ENCODE results near the gene SMAD1. TPM values are rescaled to one million over a fixed set of nuclear protein-coding genes. Genes with fewer than 3 reads are reported as not detected.

Gene SMAD1
- total RNA-seq, 1 donor, result 30.4 TPM

DNA sequence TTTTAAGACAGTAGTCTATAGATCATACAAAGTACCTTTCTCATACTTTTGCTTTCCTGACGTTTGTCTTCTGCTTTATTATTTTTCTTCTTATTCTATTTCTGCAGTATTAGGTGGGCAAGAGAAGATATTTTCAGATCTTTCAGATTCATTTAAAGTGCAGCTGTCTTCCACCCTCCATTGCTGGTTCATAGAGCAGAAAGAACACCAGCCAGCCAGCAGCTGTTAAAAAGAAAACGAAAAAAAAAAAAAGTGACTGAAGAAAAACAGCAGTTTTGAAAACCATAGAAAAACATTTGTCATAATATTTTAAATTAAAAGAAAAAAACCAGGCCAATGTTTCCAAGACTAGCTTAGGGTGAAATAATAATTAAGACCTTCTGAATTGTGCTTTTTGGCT, 42.9 kb downstream of the SMAD1 start:
- Histone ChIP-seq H3K79me2 (ENCODE audit: insufficient read depth, low read length) (no peaks in the 10 kb centered on the region), H3K4me1 (ENCODE audit: insufficient read depth, low read length) (no peaks in the 10 kb centered on the region), H3K36me3 (ENCODE audit: insufficient read depth, low read length) (no peaks in the 10 kb centered on the region), H4K20me1 (ENCODE audit: insufficient read depth, low read length) (peaks cover 13% of the 10 kb centered on the region), H3K27me3 (ENCODE audit: insufficient read depth, low read length) (no peaks in the 10 kb centered on the region), H3K9me3 (ENCODE audit: low read depth, low read length) (no peaks in the 10 kb centered on the region), H3K4me3 (ENCODE audit: insufficient read depth, low read length) (no peak overlapping the region), H3K27ac (ENCODE audit: low read depth, low read length) (no peak overlapping the region), H2AFZ (ENCODE audit: low read length) (no peak overlapping the region), H3K4me2 (ENCODE audit: insufficient read depth, low read length) (no peak overlapping the region)
- TF ChIP-seq, protein P1, sequence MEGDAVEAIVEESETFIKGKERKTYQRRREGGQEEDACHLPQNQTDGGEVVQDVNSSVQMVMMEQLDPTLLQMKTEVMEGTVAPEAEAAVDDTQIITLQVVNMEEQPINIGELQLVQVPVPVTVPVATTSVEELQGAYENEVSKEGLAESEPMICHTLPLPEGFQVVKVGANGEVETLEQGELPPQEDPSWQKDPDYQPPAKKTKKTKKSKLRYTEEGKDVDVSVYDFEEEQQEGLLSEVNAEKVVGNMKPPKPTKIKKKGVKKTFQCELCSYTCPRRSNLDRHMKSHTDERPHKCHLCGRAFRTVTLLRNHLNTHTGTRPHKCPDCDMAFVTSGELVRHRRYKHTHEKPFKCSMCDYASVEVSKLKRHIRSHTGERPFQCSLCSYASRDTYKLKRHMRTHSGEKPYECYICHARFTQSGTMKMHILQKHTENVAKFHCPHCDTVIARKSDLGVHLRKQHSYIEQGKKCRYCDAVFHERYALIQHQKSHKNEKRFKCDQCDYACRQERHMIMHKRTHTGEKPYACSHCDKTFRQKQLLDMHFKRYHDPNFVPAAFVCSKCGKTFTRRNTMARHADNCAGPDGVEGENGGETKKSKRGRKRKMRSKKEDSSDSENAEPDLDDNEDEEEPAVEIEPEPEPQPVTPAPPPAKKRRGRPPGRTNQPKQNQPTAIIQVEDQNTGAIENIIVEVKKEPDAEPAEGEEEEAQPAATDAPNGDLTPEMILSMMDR (IDR thresholded peaks at IDR 0.05; ENCODE audit: extremely low read depth, low read depth, low read length), result no peak
- no peak for DNase-seq (ENCODE audit: insufficient read length, low spot score, missing footprints)

DNA sequence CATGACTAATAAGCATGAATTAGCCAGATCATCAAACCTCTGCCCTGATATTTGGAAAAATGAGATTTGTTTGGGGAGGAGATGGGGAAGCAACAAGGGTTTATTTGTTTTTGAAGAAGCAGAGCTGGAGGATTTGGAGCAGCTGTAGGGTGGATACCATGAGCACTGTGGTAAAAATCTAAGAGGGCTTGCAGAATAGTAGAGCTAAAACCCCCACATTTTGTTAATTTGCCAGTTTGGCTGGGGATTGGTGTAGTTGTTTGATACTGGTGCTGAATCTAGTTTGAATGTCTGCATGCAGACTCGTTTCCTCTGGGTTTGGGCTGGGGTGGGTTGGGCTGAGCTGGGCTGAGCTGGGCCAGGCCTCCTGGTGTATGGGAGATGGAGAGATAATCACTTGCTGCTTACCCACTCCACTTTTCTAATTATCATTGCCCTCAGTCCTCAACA, 43.7 kb downstream of the SMAD1 start:
- Histone ChIP-seq H3K4me2 (ENCODE audit: insufficient read depth, low read length) (peak overlapping the region; percentile 31), H3K27ac (ENCODE audit: low read depth, low read length) (no peak overlapping the region), H3K4me3 (ENCODE audit: insufficient read depth, low read length) (no peak overlapping the region), H3K79me2 (ENCODE audit: insufficient read depth, low read length) (no peaks in the 10 kb centered on the region), H3K27me3 (ENCODE audit: insufficient read depth, low read length) (no peaks in the 10 kb centered on the region), H3K9me3 (ENCODE audit: low read depth, low read length) (no peaks in the 10 kb centered on the region), H3K4me1 (ENCODE audit: insufficient read depth, low read length) (no peaks in the 10 kb centered on the region), H4K20me1 (ENCODE audit: insufficient read depth, low read length) (peaks cover 13% of the 10 kb centered on the region), H2AFZ (ENCODE audit: low read length) (no peak overlapping the region), H3K36me3 (ENCODE audit: insufficient read depth, low read length) (no peaks in the 10 kb centered on the region)
- DNase-seq (ENCODE audit: insufficient read length, low spot score, missing footprints), result peak; percentile 47
- TF ChIP-seq, protein P1 (IDR thresholded peaks at IDR 0.05; ENCODE audit: extremely low read depth, low read depth, low read length), result no peak

DNA sequence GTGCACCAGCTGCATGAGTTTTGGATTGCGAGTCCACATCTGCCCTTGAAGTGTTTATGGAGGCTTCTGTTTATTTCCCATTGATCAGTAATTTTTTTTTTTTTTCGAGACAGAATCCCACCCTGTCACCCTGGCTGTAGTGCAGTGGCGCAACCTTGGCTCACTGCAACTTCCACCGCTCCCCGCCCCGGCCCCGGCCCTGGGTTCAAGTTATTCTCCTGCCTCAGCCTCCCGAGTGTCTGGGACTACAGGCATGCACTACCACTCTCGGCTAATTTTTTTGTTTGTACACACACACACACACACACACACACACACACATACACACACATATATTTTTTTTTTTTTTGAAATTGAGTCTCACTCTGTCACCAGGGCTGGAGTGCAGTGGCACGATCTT, 46.1 kb downstream of the SMAD1 start:
- DNase-seq (ENCODE audit: insufficient read length, low spot score, missing footprints), result no peak
- no peaks in the 10 kb centered on the region for H3K4me1 ChIP-seq (ENCODE audit: insufficient read depth, low read length)
- no peak overlapping the region for H3K27ac ChIP-seq (ENCODE audit: low read depth, low read length)
- no peaks in the 10 kb centered on the region for H3K27me3 ChIP-seq (ENCODE audit: insufficient read depth, low read length)
- H3K79me2 ChIP-seq (ENCODE audit: insufficient read depth, low read length), result no peaks in the 10 kb centered on the region
- H3K4me2 ChIP-seq (ENCODE audit: insufficient read depth, low read length), result no peak overlapping the region
- TF ChIP-seq, protein P1 (IDR thresholded peaks at IDR 0.05; ENCODE audit: extremely low read depth, low read depth, low read length), result no peak
- no peaks in the 10 kb centered on the region for H3K9me3 ChIP-seq (ENCODE audit: low read depth, low read length)
- no peak overlapping the region for H2AFZ ChIP-seq (ENCODE audit: low read length)
- H3K36me3 ChIP-seq (ENCODE audit: insufficient read depth, low read length), result no peaks in the 10 kb centered on the region
- H3K4me3 ChIP-seq (ENCODE audit: insufficient read depth, low read length), result no peak overlapping the region
- peaks cover 13% of the 10 kb centered on the region for H4K20me1 ChIP-seq (ENCODE audit: insufficient read depth, low read length)

DNA sequence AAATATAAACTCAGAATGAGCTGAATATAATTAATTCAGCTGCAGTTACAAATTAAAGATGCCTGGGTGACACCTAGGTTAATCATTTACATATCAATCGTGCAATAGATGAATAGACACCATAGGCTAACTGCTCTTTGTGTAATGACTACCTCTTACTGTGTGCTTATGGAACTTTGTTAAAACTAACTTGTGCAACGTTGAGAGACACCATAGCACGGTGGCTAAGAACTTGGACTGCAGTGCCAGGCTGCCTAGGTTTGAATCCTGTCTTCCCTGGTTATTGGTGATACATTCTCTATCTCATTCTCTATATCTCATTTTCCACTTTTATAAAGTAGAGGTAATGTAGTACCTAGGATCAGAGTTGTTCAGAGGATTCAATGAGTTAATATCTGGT, 46.9 kb downstream of the SMAD1 start:
- DNase-seq (ENCODE audit: insufficient read length, low spot score, missing footprints), result no peak
- Histone ChIP-seq H3K4me2 (ENCODE audit: insufficient read depth, low read length) (no peak overlapping the region), H4K20me1 (ENCODE audit: insufficient read depth, low read length) (peaks cover 13% of the 10 kb centered on the region), H3K36me3 (ENCODE audit: insufficient read depth, low read length) (no peaks in the 10 kb centered on the region), H2AFZ (ENCODE audit: low read length) (no peak overlapping the region), H3K9me3 (ENCODE audit: low read depth, low read length) (no peaks in the 10 kb centered on the region), H3K27me3 (ENCODE audit: insufficient read depth, low read length) (no peaks in the 10 kb centered on the region), H3K27ac (ENCODE audit: low read depth, low read length) (no peak overlapping the region), H3K79me2 (ENCODE audit: insufficient read depth, low read length) (no peaks in the 10 kb centered on the region), H3K4me3 (ENCODE audit: insufficient read depth, low read length) (no peak overlapping the region), H3K4me1 (ENCODE audit: insufficient read depth, low read length) (no peaks in the 10 kb centered on the region)
- TF ChIP-seq, protein P1 (IDR thresholded peaks at IDR 0.05; ENCODE audit: extremely low read depth, low read depth, low read length), result no peak

All from osteoblast (primary cell).